WTC11 (cell line): ENCODE data around the gene ATF3. TPM values are rescaled to one million over a fixed set of nuclear protein-coding genes. Genes with fewer than 3 reads are reported as not detected.

ENCODE experiments used
- ATAC-seq: fragments of 200-7000 bp; cut with Tn5 transposase; 2 replicates; pipeline ENCODE4 v1.10.0; 2021; ENCODE audit warnings: mild to moderate bottlenecking, moderate library complexity
- CTCF ChIA-PET: fragments of 300-600 bp; sonication (Branson Sonifier 250); formaldehyde crosslinking; loops from one replicate; lab custom pipeline; 2021; ENCODE audit warnings: antibody characterized with exemption; lab: Charles Lee
- POLR2A ChIA-PET: fragments of 350-600 bp; sonication (Branson Sonifier 250); formaldehyde crosslinking; loops from one replicate; lab custom pipeline; 2021; ENCODE audit warnings: antibody characterized with exemption; lab: Charles Lee
- DNase-seq: peaks from one replicate; pipeline ENCODE4 v3.0.0; 2021; ENCODE audit warnings: low spot score
- H3K27ac Mint-ChIP-seq: 2 replicates; pipeline ENCODE4 v1.8.0; 2021; ENCODE audit warnings: mixed read lengths
- H3K27me3 Mint-ChIP-seq: 2 replicates; pipeline ENCODE4 v1.8.0; 2021; ENCODE audit warnings: low read depth, mild to moderate bottlenecking, moderate library complexity, mixed read lengths
- H3K36me3 Mint-ChIP-seq: 2 replicates; pipeline ENCODE4 v1.8.0; 2021; ENCODE audit warnings: mixed read lengths
- H3K4me1 Mint-ChIP-seq: 2 replicates; pipeline ENCODE4 v1.8.0; 2022; ENCODE audit warnings: mixed read lengths
- H3K4me3 Mint-ChIP-seq: 2 replicates; pipeline ENCODE4 v1.8.0; 2021; ENCODE audit warnings: mild to moderate bottlenecking, moderate library complexity, mixed read lengths
- H3K9me3 Mint-ChIP-seq: 2 replicates; pipeline ENCODE4 v1.8.0; 2021; ENCODE audit warnings: mixed read lengths
- AR ChIP-seq: fragments of 250-450 bp; sonication (Bioruptor Pico); IDR thresholded peaks from 2 replicates; pipeline ENCODE4 v1.9.0; 2021; ENCODE audit warnings: mild to moderate bottlenecking
- ARID4B ChIP-seq: sonication (generic); formaldehyde crosslinking; IDR thresholded peaks from 2 replicates; pipeline ENCODE4 v1.8.0; 2023; ENCODE audit warnings: missing genetic modification reagents, mild to moderate bottlenecking, borderline replicate concordance
- ATF2 ChIP-seq: sonication (generic); formaldehyde crosslinking; IDR thresholded peaks from 2 replicates; pipeline ENCODE4 v1.8.1; 2022; ENCODE audit warnings: low read depth, missing genetic modification reagents, borderline replicate concordance
- E2F4 ChIP-seq: sonication (generic); formaldehyde crosslinking; IDR thresholded peaks from 2 replicates; pipeline ENCODE4 v1.8.1; 2022; ENCODE audit warnings: low read depth, mild to moderate bottlenecking, moderate library complexity, missing genetic modification reagents, borderline replicate concordance
- ESRRA ChIP-seq: sonication (generic); formaldehyde crosslinking; IDR thresholded peaks from 2 replicates; pipeline ENCODE4 v1.8.1; 2022; ENCODE audit warnings: mild to moderate bottlenecking, missing genetic modification reagents, borderline replicate concordance
- HMGXB4 ChIP-seq: sonication (generic); formaldehyde crosslinking; IDR thresholded peaks from 2 replicates; pipeline ENCODE4 v1.8.1; 2023; ENCODE audit warnings: mild to moderate bottlenecking, moderate library complexity, missing genetic modification reagents
- MYBL2 ChIP-seq: sonication (generic); formaldehyde crosslinking; IDR thresholded peaks from 2 replicates; pipeline ENCODE4 v1.8.1; 2023; ENCODE audit warnings: mild to moderate bottlenecking, moderate library complexity, missing genetic modification reagents
- PRDM15 ChIP-seq: sonication (generic); formaldehyde crosslinking; IDR thresholded peaks from 2 replicates; pipeline ENCODE4 v1.8.0; 2022; ENCODE audit warnings: missing genetic modification reagents
- PRRX2 ChIP-seq: fragments of 250-450 bp; sonication (Bioruptor Pico); IDR thresholded peaks from 2 replicates; pipeline ENCODE4 v1.8.0; 2021; ENCODE audit warnings: mild to moderate bottlenecking
- TCF7 ChIP-seq: sonication (generic); formaldehyde crosslinking; IDR thresholded peaks from 2 replicates; pipeline ENCODE4 v1.8.0; 2022; ENCODE audit warnings: mild to moderate bottlenecking, low read depth, missing genetic modification reagents, moderate library complexity
- USF1 ChIP-seq: sonication (generic); formaldehyde crosslinking; IDR thresholded peaks from 2 replicates; pipeline ENCODE4 v1.8.0; 2022; ENCODE audit warnings: mild to moderate bottlenecking, missing genetic modification reagents
- ZMAT4 ChIP-seq: fragments of 250-450 bp; sonication (Bioruptor Pico); IDR thresholded peaks from 2 replicates; pipeline ENCODE4 v1.9.0; 2021; ENCODE audit warnings: mild to moderate bottlenecking
- ZNF423 ChIP-seq: fragments of 250-450 bp; sonication (Bioruptor Pico); IDR thresholded peaks from 2 replicates; pipeline ENCODE4 v2.1.2; 2022; ENCODE audit warnings: mild to moderate bottlenecking, moderate library complexity
- total RNA-seq: library from RNA; stranded (reverse); gene quantifications from 3 replicates; pipeline ENCODE4 v1.2.3, GENCODE V29; 2021

ATF3 gene
- total RNA-seq, 1 experiment from 2014 or later = 19.4 TPM

GRCh38 chr1:212651521-212651920 lies 43.0 kb downstream of the ATF3 start:
- CTCF ChIA-PET = interaction anchor here (0.9 to 1.9 kb wide), 2 partner anchors 14 to 196 kb away, joined by 3 to 10 read pairs; no protein-coding TSS in a partner anchor
- Mint-ChIP-seq H3K4me1 (0 out of 2 replicates have a peak, but pooled peaks cover 4% of the 10 kb centered on the region), H3K27me3 (peaks cover 3% of the 10 kb centered on the region; the same call in 1 of the 2 replicates), H3K27ac (no peak overlapping the region), H3K9me3 (no peaks in the 10 kb centered on the region), H3K4me3 (no peak overlapping the region), H3K36me3 (no peaks in the 10 kb centered on the region)
- DNase-seq (no peak), ATAC-seq (no peak)
- TF ChIP-seq HMGXB4 (CRISPR knock-in tag) (no peak), ATF2 (CRISPR knock-in tag) (no peak), E2F4 (CRISPR knock-in tag) (no peak), PRRX2 (CRISPR knock-in tag) (no peak), TCF7 (CRISPR knock-in tag) (no peak), ZNF423 (CRISPR knock-in tag) (no peak), AR (CRISPR knock-in tag) (no peak), USF1 (CRISPR knock-in tag) (no peak), PRDM15 (CRISPR knock-in tag) (no peak), MYBL2 (CRISPR knock-in tag) (no peak), ZMAT4 (CRISPR knock-in tag) (no peak), ARID4B (no peak), ESRRA (CRISPR knock-in tag) (no peak)
- POLR2A ChIA-PET = no interaction called here
